Right atrium auricular region (tissue), 2 donors: ENCODE data around the gene DEPDC1B. TPM values are rescaled to one million over a fixed set of nuclear protein-coding genes. Genes with fewer than 3 reads are reported as not detected.
A peak's percentile ranks its signal among the peaks of the same experiment; 100 is the strongest.

Experiments
- DNase-seq: peaks from one replicate; pipeline ENCODE4 v3.0.0-alpha.2; 2019; ENCODE audit warnings: low spot score
- H3K27ac ChIP-seq, 2 donors: fragments of 200-600 bp; sonication (generic); 1 replicate in 1 of 2; 2 replicates in 1 of 2; pipeline ENCODE4 v1.5.1; 2016 to 2019
- H3K27me3 ChIP-seq, 2 donors: fragments of 200-600 bp; sonication (generic); one replicate each; pipeline versions ENCODE4 v1.5.1 to v1.6.0; 2017 to 2019
- H3K36me3 ChIP-seq: fragments of 200-600 bp; sonication (generic); one replicate; pipeline ENCODE4 v1.5.1; 2016
- H3K4me1 ChIP-seq, 2 donors: fragments of 200-600 bp; sonication (generic); one replicate each; pipeline versions ENCODE4 v1.5.1 to v1.6.0; 2017 to 2019
- H3K4me3 ChIP-seq, 2 donors: fragments of 200-600 bp; sonication (generic); 1 replicate in 1 of 2; 2 replicates in 1 of 2; pipeline ENCODE4 v1.5.1; 2017 to 2019; ENCODE audit warnings: mild to moderate bottlenecking in 1 of 2, moderate library complexity in 1 of 2
- H3K9me3 ChIP-seq, 2 donors: fragments of 200-600 bp; sonication (generic); one replicate each; pipeline ENCODE4 v1.5.1; 2019
- CTCF ChIP-seq, 2 donors: fragments of 200-600 bp; sonication (generic); IDR thresholded peaks; one replicate each; pipeline ENCODE4 v1.5.1; 2019; ENCODE audit warnings: antibody characterized with exemption in 2 of 2
- total RNA-seq, 2 donors: library from RNA; depleted of rRNA; stranded (reverse); fragments of >200 nt; gene quantifications; one replicate each; pipeline ENCODE4 v1.1.0, GENCODE V29; 2016

The DEPDC1B gene
- total RNA-seq, 2 donors from 2014 or later, result 0.16 TPM; not detected in 1

- peak in 1 of 2 donors; percentile 59 for TF ChIP-seq CTCF (IDR thresholded peaks at IDR 0.05)
- no peak overlapping the region for H3K4me3 ChIP-seq
- H3K9me3 ChIP-seq, result no peaks in the 10 kb centered on the region
- no peaks in the 10 kb centered on the region for H3K27me3 ChIP-seq
- no peaks in the 10 kb centered on the region for H3K36me3 ChIP-seq
- no peaks in the 10 kb centered on the region for H3K4me1 ChIP-seq
- no peak overlapping the region for H3K27ac ChIP-seq
- DNase-seq, result no peak
Measured at GRCh38 chr5:60649288-60649917, 50.6 kb downstream of the DEPDC1B start.

GRCh38 chr5:60648175-60648574, 51.8 kb downstream of the DEPDC1B start:
- no peak for DNase-seq
- H3K36me3 ChIP-seq, result no peaks in the 10 kb centered on the region
- no peak overlapping the region for H3K4me3 ChIP-seq
- no peaks in the 10 kb centered on the region for H3K4me1 ChIP-seq
- no peaks in the 10 kb centered on the region for H3K27me3 ChIP-seq
- no peak for TF ChIP-seq CTCF (IDR thresholded peaks at IDR 0.05)
- H3K9me3 ChIP-seq, result no peaks in the 10 kb centered on the region
- H3K27ac ChIP-seq, result no peak overlapping the region

- Histone ChIP-seq H3K4me1 (no peaks in the 10 kb centered on the region), H3K9me3 (no peaks in the 10 kb centered on the region), H3K27ac (no peak overlapping the region), H3K36me3 (no peaks in the 10 kb centered on the region), H3K27me3 (no peaks in the 10 kb centered on the region), H3K4me3 (no peak overlapping the region)
- DNase-seq, result no peak
- TF ChIP-seq CTCF (IDR thresholded peaks at IDR 0.05), result no peak
Measured at GRCh38 chr5:60640901-60641300, 59.1 kb downstream of the DEPDC1B start.

- Histone ChIP-seq H3K27me3 (no peaks in the 10 kb centered on the region), H3K4me1 (no peaks in the 10 kb centered on the region), H3K36me3 (no peaks in the 10 kb centered on the region), H3K27ac (no peak overlapping the region), H3K9me3 (no peaks in the 10 kb centered on the region), H3K4me3 (no peak overlapping the region)
- DNase-seq, result no peak
- no peak for TF ChIP-seq CTCF (IDR thresholded peaks at IDR 0.05)
Measured at GRCh38 chr5:60639544-60639943, 60.4 kb downstream of the DEPDC1B start.

- no peaks in the 10 kb centered on the region for H3K36me3 ChIP-seq
- no peak overlapping the region for H3K4me3 ChIP-seq
- no peaks in the 10 kb centered on the region for H3K4me1 ChIP-seq
- H3K9me3 ChIP-seq, result no peaks in the 10 kb centered on the region
- no peaks in the 10 kb centered on the region for H3K27me3 ChIP-seq
- H3K27ac ChIP-seq, result no peak overlapping the region
- no peak for TF ChIP-seq CTCF (IDR thresholded peaks at IDR 0.05)
- no peak for DNase-seq
Measured at GRCh38 chr5:60638300-60638699, 61.7 kb downstream of the DEPDC1B start.

GRCh38 chr5:60636644-60637043, 63.3 kb downstream of the DEPDC1B start:
- H3K27me3 ChIP-seq, result no peaks in the 10 kb centered on the region
- no peak for TF ChIP-seq CTCF (IDR thresholded peaks at IDR 0.05)
- H3K9me3 ChIP-seq, result no peaks in the 10 kb centered on the region
- no peak overlapping the region for H3K27ac ChIP-seq
- no peak for DNase-seq
- no peaks in the 10 kb centered on the region for H3K4me1 ChIP-seq
- H3K4me3 ChIP-seq, result no peak overlapping the region
- no peaks in the 10 kb centered on the region for H3K36me3 ChIP-seq
